ENCODE data around the gene CENPL.

Gene CENPL

DNA sequence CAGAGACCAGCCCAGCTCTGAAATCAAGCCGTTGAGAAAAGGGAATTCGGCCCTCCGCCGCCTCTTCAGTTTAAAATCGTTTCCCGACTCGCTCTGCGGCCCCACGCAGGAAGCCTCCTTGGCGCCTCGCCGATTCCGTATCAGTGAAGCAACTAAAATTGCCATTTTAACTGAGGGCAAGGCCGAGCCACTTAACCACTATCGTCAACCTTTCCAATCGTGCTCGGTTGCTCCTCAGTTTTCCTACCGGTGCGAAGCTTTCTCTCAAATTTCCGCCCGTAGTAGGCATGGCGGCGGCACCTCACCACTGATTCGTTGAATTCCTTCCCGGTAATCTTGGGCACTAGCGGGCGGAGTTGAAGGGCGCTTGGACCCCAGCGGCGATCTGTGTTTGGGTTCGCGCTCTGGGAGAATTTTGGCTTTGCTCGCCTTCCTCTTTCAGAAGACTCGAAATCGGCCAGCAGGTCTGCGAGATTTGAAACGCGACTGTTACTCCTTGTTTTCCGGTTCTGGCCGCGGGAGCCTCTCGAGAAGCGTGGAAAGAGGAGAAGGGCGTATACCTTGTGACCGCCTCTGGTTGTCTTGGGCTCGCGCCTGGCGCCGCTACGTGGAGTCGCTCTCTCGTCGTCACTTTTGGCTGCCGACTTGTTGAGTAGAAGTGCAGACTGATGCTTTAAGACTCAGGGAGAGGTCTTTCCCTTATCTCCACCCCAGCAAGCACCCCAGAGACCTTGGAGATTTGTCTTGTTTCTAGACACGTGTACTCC, at the start of gene CENPL, which contains the start of gene DARS2 (continued):
- TF ChIP-seq ZNF544 (tag by site-specific recombination; IDR thresholded peaks at IDR 0.05) = no peak
- no peak for TF ChIP-seq ZNF670 (tag by site-specific recombination; IDR thresholded peaks at IDR 0.05; ENCODE audit: low read depth)
- no peak for TF ChIP-seq ZNF354C (tag by site-specific recombination; IDR thresholded peaks at IDR 0.05; ENCODE audit: borderline replicate concordance, low read depth)
- TF ChIP-seq, protein P1, sequence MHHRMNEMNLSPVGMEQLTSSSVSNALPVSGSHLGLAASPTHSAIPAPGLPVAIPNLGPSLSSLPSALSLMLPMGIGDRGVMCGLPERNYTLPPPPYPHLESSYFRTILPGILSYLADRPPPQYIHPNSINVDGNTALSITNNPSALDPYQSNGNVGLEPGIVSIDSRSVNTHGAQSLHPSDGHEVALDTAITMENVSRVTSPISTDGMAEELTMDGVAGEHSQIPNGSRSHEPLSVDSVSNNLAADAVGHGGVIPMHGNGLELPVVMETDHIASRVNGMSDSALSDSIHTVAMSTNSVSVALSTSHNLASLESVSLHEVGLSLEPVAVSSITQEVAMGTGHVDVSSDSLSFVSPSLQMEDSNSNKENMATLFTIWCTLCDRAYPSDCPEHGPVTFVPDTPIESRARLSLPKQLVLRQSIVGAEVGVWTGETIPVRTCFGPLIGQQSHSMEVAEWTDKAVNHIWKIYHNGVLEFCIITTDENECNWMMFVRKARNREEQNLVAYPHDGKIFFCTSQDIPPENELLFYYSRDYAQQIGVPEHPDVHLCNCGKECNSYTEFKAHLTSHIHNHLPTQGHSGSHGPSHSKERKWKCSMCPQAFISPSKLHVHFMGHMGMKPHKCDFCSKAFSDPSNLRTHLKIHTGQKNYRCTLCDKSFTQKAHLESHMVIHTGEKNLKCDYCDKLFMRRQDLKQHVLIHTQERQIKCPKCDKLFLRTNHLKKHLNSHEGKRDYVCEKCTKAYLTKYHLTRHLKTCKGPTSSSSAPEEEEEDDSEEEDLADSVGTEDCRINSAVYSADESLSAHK (tag by site-specific recombination; IDR thresholded peaks at IDR 0.05) = no peak
- no peak for TF ChIP-seq ZNF211 (tag by site-specific recombination; IDR thresholded peaks at IDR 0.05; ENCODE audit: low read depth)
- no peak for TF ChIP-seq BCL11A (tag by site-specific recombination; IDR thresholded peaks at IDR 0.05; ENCODE audit: low read depth)
- TF ChIP-seq ZSCAN23 (tag by site-specific recombination; IDR thresholded peaks at IDR 0.05) = no peak
- no peak for TF ChIP-seq ZNF837 (tag by site-specific recombination; IDR thresholded peaks at IDR 0.05)
- TF ChIP-seq, protein P2, sequence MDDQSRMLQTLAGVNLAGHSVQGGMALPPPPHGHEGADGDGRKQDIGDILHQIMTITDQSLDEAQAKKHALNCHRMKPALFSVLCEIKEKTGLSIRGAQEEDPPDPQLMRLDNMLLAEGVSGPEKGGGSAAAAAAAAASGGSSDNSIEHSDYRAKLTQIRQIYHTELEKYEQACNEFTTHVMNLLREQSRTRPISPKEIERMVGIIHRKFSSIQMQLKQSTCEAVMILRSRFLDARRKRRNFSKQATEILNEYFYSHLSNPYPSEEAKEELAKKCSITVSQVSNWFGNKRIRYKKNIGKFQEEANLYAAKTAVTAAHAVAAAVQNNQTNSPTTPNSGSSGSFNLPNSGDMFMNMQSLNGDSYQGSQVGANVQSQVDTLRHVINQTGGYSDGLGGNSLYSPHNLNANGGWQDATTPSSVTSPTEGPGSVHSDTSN (CRISPR knock-in tag; IDR thresholded peaks at IDR 0.05) = no peak
- TF ChIP-seq, protein P3, sequence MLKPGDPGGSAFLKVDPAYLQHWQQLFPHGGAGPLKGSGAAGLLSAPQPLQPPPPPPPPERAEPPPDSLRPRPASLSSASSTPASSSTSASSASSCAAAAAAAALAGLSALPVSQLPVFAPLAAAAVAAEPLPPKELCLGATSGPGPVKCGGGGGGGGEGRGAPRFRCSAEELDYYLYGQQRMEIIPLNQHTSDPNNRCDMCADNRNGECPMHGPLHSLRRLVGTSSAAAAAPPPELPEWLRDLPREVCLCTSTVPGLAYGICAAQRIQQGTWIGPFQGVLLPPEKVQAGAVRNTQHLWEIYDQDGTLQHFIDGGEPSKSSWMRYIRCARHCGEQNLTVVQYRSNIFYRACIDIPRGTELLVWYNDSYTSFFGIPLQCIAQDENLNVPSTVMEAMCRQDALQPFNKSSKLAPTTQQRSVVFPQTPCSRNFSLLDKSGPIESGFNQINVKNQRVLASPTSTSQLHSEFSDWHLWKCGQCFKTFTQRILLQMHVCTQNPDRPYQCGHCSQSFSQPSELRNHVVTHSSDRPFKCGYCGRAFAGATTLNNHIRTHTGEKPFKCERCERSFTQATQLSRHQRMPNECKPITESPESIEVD (tag by site-specific recombination; IDR thresholded peaks at IDR 0.05) = no peak
- no peak for TF ChIP-seq ZNF140 (tag by site-specific recombination; IDR thresholded peaks at IDR 0.05)
- TF ChIP-seq ZNF416 (tag by site-specific recombination; IDR thresholded peaks at IDR 0.05) = no peak
- peak; percentile 41; the same call in 1 of the 2 replicates for TF ChIP-seq OVOL3 (tag by site-specific recombination; IDR thresholded peaks at IDR 0.05)
- TF ChIP-seq, protein P4, sequence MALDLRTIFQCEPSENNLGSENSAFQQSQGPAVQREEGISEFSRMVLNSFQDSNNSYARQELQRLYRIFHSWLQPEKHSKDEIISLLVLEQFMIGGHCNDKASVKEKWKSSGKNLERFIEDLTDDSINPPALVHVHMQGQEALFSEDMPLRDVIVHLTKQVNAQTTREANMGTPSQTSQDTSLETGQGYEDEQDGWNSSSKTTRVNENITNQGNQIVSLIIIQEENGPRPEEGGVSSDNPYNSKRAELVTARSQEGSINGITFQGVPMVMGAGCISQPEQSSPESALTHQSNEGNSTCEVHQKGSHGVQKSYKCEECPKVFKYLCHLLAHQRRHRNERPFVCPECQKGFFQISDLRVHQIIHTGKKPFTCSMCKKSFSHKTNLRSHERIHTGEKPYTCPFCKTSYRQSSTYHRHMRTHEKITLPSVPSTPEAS (tag by site-specific recombination; IDR thresholded peaks at IDR 0.05) = no peak; the same call in 1 of the 2 replicates
- TF ChIP-seq, protein P5, sequence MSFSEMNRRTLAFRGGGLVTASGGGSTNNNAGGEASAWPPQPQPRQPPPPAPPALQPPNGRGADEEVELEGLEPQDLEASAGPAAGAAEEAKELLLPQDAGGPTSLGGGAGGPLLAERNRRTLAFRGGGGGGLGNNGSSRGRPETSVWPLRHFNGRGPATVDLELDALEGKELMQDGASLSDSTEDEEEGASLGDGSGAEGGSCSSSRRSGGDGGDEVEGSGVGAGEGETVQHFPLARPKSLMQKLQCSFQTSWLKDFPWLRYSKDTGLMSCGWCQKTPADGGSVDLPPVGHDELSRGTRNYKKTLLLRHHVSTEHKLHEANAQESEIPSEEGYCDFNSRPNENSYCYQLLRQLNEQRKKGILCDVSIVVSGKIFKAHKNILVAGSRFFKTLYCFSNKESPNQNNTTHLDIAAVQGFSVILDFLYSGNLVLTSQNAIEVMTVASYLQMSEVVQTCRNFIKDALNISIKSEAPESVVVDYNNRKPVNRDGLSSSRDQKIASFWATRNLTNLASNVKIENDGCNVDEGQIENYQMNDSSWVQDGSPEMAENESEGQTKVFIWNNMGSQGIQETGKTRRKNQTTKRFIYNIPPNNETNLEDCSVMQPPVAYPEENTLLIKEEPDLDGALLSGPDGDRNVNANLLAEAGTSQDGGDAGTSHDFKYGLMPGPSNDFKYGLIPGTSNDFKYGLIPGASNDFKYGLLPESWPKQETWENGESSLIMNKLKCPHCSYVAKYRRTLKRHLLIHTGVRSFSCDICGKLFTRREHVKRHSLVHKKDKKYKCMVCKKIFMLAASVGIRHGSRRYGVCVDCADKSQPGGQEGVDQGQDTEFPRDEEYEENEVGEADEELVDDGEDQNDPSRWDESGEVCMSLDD (tag by site-specific recombination; IDR thresholded peaks at IDR 0.05) = no peak
- TF ChIP-seq, protein P6, sequence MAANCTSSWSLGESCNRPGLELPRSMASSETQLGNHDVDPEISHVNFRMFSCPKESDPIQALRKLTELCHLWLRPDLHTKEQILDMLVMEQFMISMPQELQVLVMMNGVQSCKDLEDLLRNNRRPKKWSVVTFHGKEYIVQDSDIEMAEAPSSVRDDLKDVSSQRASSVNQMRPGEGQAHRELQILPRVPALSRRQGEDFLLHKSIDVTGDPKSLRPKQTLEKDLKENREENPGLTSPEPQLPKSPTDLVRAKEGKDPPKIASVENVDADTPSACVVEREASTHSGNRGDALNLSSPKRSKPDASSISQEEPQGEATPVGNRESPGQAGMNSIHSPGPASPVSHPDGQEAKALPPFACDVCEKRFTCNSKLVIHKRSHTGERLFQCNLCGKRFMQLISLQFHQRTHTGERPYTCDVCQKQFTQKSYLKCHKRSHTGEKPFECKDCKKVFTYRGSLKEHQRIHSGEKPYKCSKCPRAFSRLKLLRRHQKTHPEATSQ (tag by site-specific recombination; IDR thresholded peaks at IDR 0.05) = no peak
- TF ChIP-seq, protein P7, sequence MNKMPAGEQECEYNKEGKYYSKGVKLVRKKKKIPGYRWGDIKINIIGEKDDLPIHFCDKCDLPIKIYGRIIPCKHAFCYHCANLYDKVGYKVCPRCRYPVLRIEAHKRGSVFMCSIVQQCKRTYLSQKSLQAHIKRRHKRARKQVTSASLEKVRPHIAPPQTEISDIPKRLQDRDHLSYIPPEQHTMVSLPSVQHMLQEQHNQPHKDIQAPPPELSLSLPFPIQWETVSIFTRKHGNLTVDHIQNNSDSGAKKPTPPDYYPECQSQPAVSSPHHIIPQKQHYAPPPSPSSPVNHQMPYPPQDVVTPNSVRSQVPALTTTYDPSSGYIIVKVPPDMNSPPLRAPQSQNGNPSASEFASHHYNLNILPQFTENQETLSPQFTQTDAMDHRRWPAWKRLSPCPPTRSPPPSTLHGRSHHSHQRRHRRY (tag by site-specific recombination; IDR thresholded peaks at IDR 0.05) = no peak
- no peak for TF ChIP-seq ZSCAN16 (tag by site-specific recombination; IDR thresholded peaks at IDR 0.05)
- TF ChIP-seq GLI2 (tag by site-specific recombination; IDR thresholded peaks at IDR 0.05; ENCODE audit: borderline replicate concordance, low read depth) = no peak
- TF ChIP-seq ZFP37 (tag by site-specific recombination; IDR thresholded peaks at IDR 0.05) = no peak
- TF ChIP-seq ZSCAN30 (tag by site-specific recombination; IDR thresholded peaks at IDR 0.05) = peak; percentile 44
- peak; percentile 54; the same call in 1 of the 2 replicates for TF ChIP-seq ZNF660 (tag by site-specific recombination; IDR thresholded peaks at IDR 0.05)
- TF ChIP-seq ZNF747 (tag by site-specific recombination; IDR thresholded peaks at IDR 0.05) = no peak
- TF ChIP-seq, protein P8, sequence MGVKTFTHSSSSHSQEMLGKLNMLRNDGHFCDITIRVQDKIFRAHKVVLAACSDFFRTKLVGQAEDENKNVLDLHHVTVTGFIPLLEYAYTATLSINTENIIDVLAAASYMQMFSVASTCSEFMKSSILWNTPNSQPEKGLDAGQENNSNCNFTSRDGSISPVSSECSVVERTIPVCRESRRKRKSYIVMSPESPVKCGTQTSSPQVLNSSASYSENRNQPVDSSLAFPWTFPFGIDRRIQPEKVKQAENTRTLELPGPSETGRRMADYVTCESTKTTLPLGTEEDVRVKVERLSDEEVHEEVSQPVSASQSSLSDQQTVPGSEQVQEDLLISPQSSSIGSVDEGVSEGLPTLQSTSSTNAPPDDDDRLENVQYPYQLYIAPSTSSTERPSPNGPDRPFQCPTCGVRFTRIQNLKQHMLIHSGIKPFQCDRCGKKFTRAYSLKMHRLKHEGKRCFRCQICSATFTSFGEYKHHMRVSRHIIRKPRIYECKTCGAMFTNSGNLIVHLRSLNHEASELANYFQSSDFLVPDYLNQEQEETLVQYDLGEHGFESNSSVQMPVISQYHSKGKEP (tag by site-specific recombination; IDR thresholded peaks at IDR 0.05) = no peak; the same call in 1 of the 2 replicates

All from HEK293 (cell line).